Panc1 (cell line): ENCODE measurements around the gene PDP2.

Experiments
- CTCF ChIP-seq: fragments of 450-650 bp; IDR thresholded peaks from 2 replicates; pipeline ENCODE4 v1.5.1; 2017; ENCODE audit warnings: mild to moderate bottlenecking
- REST ChIP-seq, 2 experiments: IDR thresholded peaks; 2 replicates each; pipeline ENCODE4 v1.6.1; 2011 to 2012; ENCODE audit warnings: low read depth in 2 of 2, control low read depth in 1 of 2, low read length in 1 of 2, mild to moderate bottlenecking in 1 of 2, moderate library complexity in 1 of 2; ENCODE audit not compliant: insufficient read depth in 1 of 2
- SIN3A ChIP-seq: IDR thresholded peaks from 2 replicates; pipeline ENCODE4 v1.6.1; 2012; ENCODE audit warnings: low read depth, mild to moderate bottlenecking, low read length, moderate library complexity, borderline replicate concordance; ENCODE audit not compliant: insufficient read depth

- TF ChIP-seq REST (IDR thresholded peaks at IDR 0.05; ENCODE audit: insufficient read depth in 1 of 2, low read depth in 2 of 2, low read length in 1 of 2) (no peak), CTCF (no peak), SIN3A (no peak)
Observed at GRCh38 chr16:66931665-66932064, 51.4 kb downstream of the PDP2 start.
